PFSK-1 (cell line): ENCODE data around the gene DPP4.

Experiments
- FOXP2 ChIP-seq: optimal IDR thresholded peaks from 2 replicates; pipeline ENCODE3; 2011; ENCODE audit warnings: borderline replicate concordance, control low read depth, inconsistent platforms; ENCODE audit not compliant: insufficient read depth; ENCODE audit errors: extremely low read length, extremely low read depth
- POLR2AphosphoS5 ChIP-seq: IDR thresholded peaks from 2 replicates; pipeline ENCODE4 v1.6.1; 2012; ENCODE audit warnings: low read depth, mild to moderate bottlenecking, control low read depth, low read length, moderate library complexity
- SIN3A ChIP-seq: IDR thresholded peaks from 2 replicates; pipeline ENCODE4 v1.6.1; 2012; ENCODE audit warnings: mild to moderate bottlenecking, low read length, moderate library complexity, borderline replicate concordance; ENCODE audit not compliant: insufficient read depth
- TAF1 ChIP-seq: IDR thresholded peaks from 2 replicates; pipeline ENCODE4 v1.6.1; 2012; ENCODE audit warnings: low read length, control low read depth, borderline replicate concordance; ENCODE audit not compliant: insufficient read depth
- TF ChIP-seq, protein P1 (sequence below), 2 experiments: IDR thresholded peaks; 2 replicates each; pipeline versions ENCODE4 v1.6.1 to v1.8.0; 2011 to 2012; ENCODE audit warnings: low read depth in 2 of 2, low read length in 2 of 2, control low read depth in 1 of 2, inconsistent platforms in 1 of 2, mild to moderate bottlenecking in 1 of 2, moderate library complexity in 1 of 2; ENCODE audit not compliant: insufficient read depth in 1 of 2

The DPP4 gene

DNA sequence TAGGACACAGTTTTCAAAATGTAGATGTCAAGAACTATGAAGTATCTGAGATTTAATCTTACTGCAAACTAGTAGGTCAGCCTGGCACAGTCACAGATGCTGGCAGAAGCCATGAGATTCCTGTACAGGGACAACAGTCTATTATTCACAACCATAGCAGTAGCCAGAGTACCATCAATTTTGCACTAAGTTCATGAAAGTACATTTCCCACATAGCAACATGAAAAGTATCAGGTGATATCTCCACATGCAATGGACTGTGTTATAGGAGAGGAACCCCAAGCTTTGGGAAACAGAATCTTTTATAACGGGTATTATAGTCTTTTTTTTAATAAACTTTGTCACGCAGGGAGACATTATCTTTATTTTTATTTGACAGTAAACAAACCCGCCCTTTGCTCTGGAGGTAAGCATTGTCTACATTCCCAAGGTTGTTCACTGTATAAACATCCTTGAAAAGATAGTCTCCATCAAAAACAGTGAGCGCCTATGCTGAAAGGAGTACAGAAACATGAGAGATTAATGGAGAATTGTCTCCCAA, 33.4 kb upstream of the DPP4 start:
- no peak for TF ChIP-seq FOXP2
- TF ChIP-seq TAF1: no peak

DNA sequence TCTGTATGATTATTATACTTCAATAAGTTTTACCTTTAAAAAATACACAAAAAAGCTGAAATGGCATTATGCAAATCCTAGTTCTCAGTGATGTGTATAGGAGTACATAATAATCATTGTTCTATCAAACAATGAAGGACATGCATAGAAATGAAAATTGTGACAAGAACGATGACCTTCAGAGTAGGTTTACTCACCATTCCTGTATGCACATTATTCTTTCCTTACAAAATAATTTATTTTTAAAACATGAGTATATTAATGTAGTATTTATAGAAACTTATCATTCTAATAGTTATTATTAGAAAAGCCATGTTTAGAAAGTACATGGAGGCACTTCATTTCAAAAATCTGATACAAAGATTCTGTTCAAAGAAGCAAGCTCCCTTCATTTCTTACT, 32.7 kb upstream of the DPP4 start:
- TF ChIP-seq, protein P1, sequence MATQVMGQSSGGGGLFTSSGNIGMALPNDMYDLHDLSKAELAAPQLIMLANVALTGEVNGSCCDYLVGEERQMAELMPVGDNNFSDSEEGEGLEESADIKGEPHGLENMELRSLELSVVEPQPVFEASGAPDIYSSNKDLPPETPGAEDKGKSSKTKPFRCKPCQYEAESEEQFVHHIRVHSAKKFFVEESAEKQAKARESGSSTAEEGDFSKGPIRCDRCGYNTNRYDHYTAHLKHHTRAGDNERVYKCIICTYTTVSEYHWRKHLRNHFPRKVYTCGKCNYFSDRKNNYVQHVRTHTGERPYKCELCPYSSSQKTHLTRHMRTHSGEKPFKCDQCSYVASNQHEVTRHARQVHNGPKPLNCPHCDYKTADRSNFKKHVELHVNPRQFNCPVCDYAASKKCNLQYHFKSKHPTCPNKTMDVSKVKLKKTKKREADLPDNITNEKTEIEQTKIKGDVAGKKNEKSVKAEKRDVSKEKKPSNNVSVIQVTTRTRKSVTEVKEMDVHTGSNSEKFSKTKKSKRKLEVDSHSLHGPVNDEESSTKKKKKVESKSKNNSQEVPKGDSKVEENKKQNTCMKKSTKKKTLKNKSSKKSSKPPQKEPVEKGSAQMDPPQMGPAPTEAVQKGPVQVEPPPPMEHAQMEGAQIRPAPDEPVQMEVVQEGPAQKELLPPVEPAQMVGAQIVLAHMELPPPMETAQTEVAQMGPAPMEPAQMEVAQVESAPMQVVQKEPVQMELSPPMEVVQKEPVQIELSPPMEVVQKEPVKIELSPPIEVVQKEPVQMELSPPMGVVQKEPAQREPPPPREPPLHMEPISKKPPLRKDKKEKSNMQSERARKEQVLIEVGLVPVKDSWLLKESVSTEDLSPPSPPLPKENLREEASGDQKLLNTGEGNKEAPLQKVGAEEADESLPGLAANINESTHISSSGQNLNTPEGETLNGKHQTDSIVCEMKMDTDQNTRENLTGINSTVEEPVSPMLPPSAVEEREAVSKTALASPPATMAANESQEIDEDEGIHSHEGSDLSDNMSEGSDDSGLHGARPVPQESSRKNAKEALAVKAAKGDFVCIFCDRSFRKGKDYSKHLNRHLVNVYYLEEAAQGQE (IDR thresholded peaks at IDR 0.05; ENCODE audit: insufficient read depth in 1 of 2, low read depth in 2 of 2, low read length in 2 of 2): no peak

DNA sequence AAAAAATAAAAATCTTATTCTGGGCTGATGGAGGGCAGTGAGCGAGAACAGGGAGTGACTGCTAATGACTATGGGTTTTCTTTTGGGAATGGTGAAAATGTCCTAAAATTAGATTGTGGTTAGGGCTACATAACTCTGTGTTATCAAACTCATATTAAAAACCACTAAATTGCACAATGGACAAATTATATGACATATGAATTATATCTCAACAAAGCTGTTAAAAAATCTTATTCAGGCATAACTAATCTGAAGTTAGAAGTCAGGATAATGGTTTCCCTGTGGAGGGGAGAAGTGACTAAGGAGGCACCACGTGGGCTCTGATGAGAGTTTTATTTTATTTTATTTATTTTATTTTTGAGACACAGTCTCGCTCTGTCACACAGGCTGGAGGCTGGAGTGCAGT, 32.1 kb upstream of the DPP4 start:
- TF ChIP-seq SIN3A (no peak), TAF1 (no peak), POLR2AphosphoS5 (no peak), FOXP2 (no peak)
- TF ChIP-seq, protein P1 (IDR thresholded peaks at IDR 0.05; ENCODE audit: insufficient read depth in 1 of 2, low read depth in 2 of 2, low read length in 2 of 2): no peak

DNA sequence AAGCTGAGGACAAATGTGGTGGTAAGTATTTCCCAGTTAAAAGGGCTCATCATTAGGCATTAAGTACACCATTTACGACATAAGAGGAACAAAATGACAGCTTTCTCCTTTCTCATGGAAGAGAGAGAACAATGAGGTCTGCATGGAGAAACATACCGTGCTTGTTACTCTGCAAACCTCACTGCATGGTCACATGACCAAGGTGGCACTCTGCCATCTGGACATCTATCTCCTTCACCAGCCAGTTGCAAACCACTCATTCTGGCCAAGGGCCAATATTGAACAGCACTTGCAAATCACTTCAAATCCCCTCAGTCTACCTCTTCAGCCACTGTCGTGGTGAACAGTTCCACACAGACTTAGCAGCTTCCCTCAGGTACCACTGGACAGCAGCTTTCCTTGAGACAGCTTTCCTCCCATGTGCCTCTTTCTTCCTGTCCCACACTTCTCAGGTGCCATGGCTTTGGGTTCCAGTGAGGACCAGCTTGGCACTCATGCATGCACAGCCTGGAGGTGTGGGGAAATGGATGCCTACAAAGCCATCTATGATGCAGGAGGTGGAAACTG, 29.5 kb upstream of the DPP4 start:
- TF ChIP-seq POLR2AphosphoS5: no peak
- TF ChIP-seq, protein P1 (IDR thresholded peaks at IDR 0.05; ENCODE audit: insufficient read depth in 1 of 2, low read depth in 2 of 2, low read length in 2 of 2): 0 out of 4 replicates have a peak, but pooled peaks of 1 of the 2 experiments have one; percentile 39

DNA sequence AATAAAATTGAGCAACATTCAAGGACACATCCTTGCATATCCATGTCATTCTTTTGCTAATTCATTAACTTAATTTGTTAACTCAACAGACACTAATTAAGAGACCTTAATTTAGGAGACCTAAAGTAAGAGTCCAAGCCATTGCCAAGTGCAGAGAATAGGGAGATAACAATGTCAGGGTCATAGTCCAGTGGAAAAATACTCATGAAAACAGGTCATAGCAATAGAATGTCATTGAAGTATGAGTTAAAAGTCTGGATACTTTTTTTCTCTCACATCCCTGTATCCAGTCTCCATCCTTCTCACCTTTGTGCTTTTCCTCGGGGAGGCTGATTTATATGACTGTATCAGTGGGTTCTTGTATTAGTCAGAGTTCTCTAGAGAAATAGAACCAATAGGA, 26.6 kb upstream of the DPP4 start:
- TF ChIP-seq TAF1 (no peak), POLR2AphosphoS5 (no peak), FOXP2 (no peak), SIN3A (no peak)
- TF ChIP-seq, protein P1 (IDR thresholded peaks at IDR 0.05; ENCODE audit: insufficient read depth in 1 of 2, low read depth in 2 of 2, low read length in 2 of 2): no peak
